ENCODE measurements around the gene SLC5A6.

- TF ChIP-seq CTCF (conservative IDR thresholded peaks at IDR 0.05; ENCODE audit: low read length) = no peak
- no peak for TF ChIP-seq EZH2phosphoT487 (IDR thresholded peaks at IDR 0.05; ENCODE audit: borderline replicate concordance, low read depth, low read length)
These were observed 34.4 kb downstream of the SLC5A6 start for GRCh38 chr2:27177441-27178351.
